Endometrial microvascular endothelial cells (primary cell): ENCODE data around the gene XYLT2. TPM values are rescaled to one million over a fixed set of nuclear protein-coding genes. Genes with fewer than 3 reads are reported as not detected.

Experiments used
- in situ Hi-C: cut with HindIII; loops from 2 replicates; pipeline ENCODE4 v1.10.0; 2017; ENCODE audit warnings: low sequenced_read_pairs, low pct_unique_long_range_greater_than_20kb; ENCODE audit errors: inconsistent ontology term
- total RNA-seq: library from RNA; depleted of rRNA; stranded (reverse); fragments of >200 nt; gene quantifications from one replicate; pipeline ENCODE4 v1.2.3, GENCODE V29; 2015; ENCODE audit errors: inconsistent ontology term

XYLT2 gene
- total RNA-seq, 1 donor from 2014 or later = 51.2 TPM

- in situ Hi-C loops = no loop called here
Observed at GRCh38 chr17:50359998-50360461, 14.1 kb downstream of the XYLT2 start.

DNA sequence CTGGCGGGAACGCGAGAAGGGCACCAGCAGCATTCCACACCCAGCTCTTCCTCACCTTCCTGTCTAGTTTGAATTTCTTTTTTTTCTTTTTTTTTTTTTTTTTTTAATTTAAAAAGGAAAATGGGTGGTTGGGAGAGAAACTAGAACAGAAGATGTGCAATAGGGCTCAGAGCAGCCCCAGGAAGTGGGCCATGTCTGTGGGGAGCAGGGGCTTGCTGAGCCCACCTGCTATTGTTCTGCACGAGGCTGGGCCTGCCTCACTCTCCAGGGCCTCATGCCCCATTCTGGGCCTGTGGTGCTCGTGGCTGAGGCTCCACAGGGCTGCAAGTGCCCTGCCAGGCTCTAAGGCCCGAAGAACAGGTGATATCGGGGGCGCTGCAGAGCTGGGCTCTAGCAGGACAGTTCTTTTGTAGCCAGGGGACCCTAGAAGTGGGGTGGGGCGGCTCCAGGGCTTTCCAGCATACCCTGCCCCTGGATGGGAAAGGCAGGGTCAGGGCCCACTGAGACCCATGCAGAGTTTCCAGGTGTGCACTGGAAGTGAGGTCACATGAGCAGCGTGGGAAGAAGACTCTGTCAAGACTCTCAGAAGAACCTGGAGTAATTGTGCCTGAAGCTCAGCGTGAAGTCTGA, 14.7 kb downstream of the XYLT2 start:
- in situ Hi-C loops = no loop called here

- in situ Hi-C loops = no loop called here
Observed at GRCh38 chr17:50361561-50362480, 15.9 kb downstream of the XYLT2 start.

- in situ Hi-C loops = no loop called here
Observed at GRCh38 chr17:50362661-50363060, 16.7 kb downstream of the XYLT2 start.

GRCh38 chr17:50363217-50364060, 17.5 kb downstream of the XYLT2 start:
- in situ Hi-C loops = no loop called here

DNA sequence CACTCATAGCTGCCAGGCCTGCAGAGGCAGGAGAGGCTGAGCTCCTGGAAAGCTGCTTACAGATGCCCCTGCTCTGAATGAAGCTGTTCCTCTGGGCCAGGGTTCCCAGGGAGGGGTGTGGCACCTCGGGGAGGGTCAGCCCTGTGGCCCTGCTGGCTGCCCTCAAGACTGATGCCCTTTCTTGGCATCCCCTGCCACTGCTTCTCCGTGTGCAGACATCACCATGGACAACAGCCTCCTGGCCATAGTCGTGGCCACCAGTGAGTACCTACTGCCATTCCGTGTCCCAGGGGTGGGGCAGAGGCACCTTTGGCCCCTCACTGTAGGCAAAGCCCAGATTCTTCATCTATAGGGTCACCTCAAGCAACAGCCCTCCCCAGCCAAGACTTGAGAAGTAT, 18.1 kb downstream of the XYLT2 start:
- in situ Hi-C loops = no loop called here

- in situ Hi-C loops = no loop called here
Observed at GRCh38 chr17:50364715-50365114, 18.8 kb downstream of the XYLT2 start.

DNA sequence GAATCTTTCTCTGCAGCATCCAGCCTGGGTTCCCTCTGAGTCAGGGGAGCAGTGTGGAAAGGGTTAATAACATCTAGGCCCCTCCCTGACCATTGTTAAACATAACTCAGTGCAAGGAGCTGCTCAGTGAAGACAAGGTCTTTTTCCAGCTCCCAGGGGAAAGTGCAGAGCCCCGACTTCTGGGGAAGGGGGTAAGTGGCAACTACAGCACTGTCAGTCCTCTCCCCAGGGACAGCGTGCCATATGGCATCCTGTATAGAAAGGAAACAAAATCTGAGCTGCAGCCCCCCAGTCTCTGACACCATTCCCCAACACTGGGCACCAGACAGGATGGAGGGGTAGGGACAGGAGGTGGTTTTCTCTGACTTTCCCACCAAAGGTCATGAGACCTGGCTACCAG, 19.2 kb downstream of the XYLT2 start:
- in situ Hi-C loops = no loop called here

GRCh38 chr17:50365649-50366393, 19.9 kb downstream of the XYLT2 start:
- in situ Hi-C loops = no loop called here

GRCh38 chr17:50367401-50367800, 21.5 kb downstream of the XYLT2 start:
- in situ Hi-C loops = no loop called here

GRCh38 chr17:50370052-50370451, 24.1 kb downstream of the XYLT2 start:
- in situ Hi-C loops = no loop called here

GRCh38 chr17:50371526-50371925, 25.6 kb downstream of the XYLT2 start:
- in situ Hi-C loops = no loop called here

DNA sequence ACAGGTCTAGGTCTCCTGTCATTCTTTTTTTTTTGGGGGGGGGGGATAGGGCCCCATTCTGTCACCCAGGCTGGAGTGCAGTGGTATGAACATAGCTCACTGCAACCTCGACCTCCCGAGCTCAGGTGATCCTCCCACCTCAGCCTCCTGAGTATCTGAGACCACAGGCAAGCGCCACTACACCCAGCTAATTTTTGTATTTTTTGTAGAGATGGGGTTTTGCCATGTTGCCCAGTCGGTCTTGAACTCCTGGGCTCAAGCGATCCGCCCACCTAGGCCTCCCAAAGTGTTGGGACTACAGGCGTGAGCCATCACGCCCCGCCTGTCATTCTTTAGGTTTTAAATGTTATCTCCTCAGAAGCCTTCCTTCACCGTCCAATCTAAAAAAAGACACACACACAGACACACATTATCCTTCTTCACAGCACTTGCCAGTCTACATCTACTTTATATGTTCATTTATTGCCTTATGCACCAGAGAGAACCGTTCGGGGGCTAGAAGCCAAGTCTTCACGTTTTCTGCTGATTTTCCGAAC, 26.4 kb downstream of the XYLT2 start:
- in situ Hi-C loops = no loop called here

DNA sequence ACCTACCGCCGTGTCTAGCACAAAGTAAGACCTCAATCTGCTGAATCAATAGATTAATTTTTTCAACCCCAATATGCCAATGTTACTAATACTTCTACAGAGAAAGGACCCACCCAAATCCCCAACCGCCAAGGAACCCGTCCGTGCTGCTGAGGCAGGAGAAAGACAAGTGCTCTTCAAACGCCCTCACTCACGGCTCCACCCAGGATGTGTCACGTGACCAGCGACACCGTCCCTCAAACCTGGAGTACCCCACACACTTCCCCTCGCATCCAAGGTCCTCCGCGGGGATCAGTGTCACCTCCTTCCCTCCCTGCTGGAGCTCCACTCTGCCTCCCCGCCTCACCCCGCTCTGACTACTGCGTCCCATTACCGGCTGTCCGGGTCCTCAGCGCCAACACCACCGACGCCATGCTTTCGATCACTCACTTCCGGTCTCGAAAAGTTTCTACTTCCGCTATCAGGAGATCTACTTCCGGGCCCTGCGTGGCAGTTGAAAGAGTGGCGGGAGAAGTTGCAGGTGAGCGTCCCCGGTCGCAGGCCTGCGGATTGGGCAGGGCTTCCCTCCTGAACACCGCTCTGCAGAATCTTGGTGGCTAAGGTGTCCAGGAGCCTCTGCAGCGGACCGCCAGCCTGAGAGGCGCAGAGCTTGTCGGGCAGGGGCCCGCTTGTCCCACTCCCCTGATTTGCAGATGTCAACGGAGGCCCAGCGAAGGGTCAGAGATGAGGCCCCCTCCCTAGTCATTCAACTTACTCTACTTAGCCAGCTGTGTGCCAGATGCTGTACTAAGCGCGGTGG, 27.0 kb downstream of the XYLT2 start, which contains the start of the genes EME1 and MRPL27:
EME1 (plus strand) TSS at position 472 of the 799 bp plus-strand sequence. CDS start 1,980 bp downstream, outside the sequence.
MRPL27 (minus strand) TSS at position 427 of the 799 bp plus-strand sequence; CDS start at position 413, 14 bp downstream.
- in situ Hi-C loops = no loop called here

- in situ Hi-C loops = no loop called here
Observed at GRCh38 chr17:50373705-50374104, 27.8 kb downstream of the XYLT2 start.

DNA sequence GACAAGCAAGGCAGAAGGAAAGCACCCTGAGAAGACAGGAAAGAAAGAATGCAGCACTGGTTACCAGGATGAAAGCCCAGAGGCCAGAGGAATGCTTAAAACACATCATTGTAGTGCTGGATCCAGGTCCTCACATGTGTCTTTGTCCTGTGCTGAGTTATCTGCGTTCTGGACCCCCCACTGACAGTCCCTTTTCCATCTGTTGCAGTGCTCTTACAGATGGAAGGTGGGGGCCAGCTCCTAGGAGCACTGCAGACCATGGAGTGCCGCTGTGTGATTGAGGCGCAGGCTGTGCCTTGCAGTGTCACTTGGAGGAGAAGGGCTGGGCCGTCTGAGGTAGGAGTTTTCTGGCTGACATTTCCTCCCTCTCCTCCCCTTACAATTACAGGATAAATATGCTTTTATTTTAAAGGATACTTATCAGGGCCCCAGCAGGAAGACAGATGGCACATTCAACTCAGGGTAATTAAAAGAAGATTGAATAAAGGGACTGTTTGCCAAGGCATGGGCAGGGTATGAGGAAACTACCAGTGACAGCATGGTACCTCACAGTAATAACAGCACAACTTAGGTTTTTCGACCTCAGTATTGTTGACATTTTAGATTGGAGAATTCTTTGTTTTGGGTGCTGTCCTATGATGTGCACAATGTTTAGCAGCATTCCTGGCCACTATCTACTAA, 30.1 kb downstream of the XYLT2 start:
- in situ Hi-C loops = no loop called here
